Mesothelial cell of epicardium (in vitro differentiated cells): Measurements from ENCODE around the gene LRATD1. TPM values are rescaled to one million over a fixed set of nuclear protein-coding genes. Genes with fewer than 3 reads are reported as not detected.

ENCODE experiments used
- DNase-seq, 2 experiments: peaks; one replicate each; pipeline ENCODE4 v3.0.0; 2021; ENCODE audit warnings: low spot score in 2 of 2; ENCODE audit not compliant: unreplicated experiment in 2 of 2
- H3K27ac Mint-ChIP-seq: 2 replicates; pipeline ENCODE4 v1.8.0; 2021; ENCODE audit warnings: mixed read lengths
- H3K27me3 Mint-ChIP-seq: 2 replicates; pipeline ENCODE4 v1.8.0; 2021; ENCODE audit warnings: low read depth, mixed read lengths
- H3K36me3 Mint-ChIP-seq: 2 replicates; pipeline ENCODE4 v1.8.0; 2021; ENCODE audit warnings: mixed read lengths
- H3K4me1 Mint-ChIP-seq: 2 replicates; pipeline ENCODE4 v1.8.0; 2021; ENCODE audit warnings: mixed read lengths
- H3K4me3 Mint-ChIP-seq: 2 replicates; pipeline ENCODE4 v1.8.0; 2021; ENCODE audit warnings: mild to moderate bottlenecking, moderate library complexity, mixed read lengths
- H3K9me3 Mint-ChIP-seq: 2 replicates; pipeline ENCODE4 v1.8.0; 2021; ENCODE audit warnings: mixed read lengths
- total RNA-seq: library from RNA; stranded (reverse); gene quantifications from 3 replicates; pipeline ENCODE4 v1.2.1, GENCODE V29; 2021
- TF ChIP-seq, protein P1 (sequence below): fragments of 200-600 bp; sonication (generic); IDR thresholded peaks from one replicate; pipeline ENCODE4 v1.5.0; 2021; ENCODE audit warnings: antibody characterized with exemption; ENCODE audit not compliant: unreplicated experiment

LRATD1 gene
- total RNA-seq, 1 donor from 2014 or later: 2.4 TPM

DNA sequence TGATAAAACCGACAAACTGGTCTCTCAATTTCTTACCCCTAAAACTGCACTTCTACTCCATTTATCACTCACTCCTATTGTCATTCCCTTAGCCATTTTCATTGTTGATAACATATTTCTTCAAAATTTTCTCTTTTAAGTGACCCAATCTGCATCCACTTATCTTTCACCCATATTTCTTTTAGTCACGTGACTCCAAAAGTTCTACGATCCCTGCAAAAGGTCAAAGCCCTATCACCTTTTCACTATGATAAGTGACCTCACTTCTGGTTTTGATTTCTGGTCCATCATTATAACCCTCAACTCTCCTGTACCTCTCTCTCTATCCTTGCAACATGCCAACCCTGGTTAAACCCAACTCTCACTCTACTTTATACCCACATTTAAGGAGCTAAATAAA is 49.1 kb downstream of the LRATD1 start:
- Mint-ChIP-seq H3K27ac (no peak overlapping the region), H3K4me1 (no peaks in the 10 kb centered on the region), H3K9me3 (peaks cover 5% of the 10 kb centered on the region), H3K4me3 (no peak overlapping the region), H3K36me3 (no peaks in the 10 kb centered on the region), H3K27me3 (peaks cover 2% of the 10 kb centered on the region)
- DNase-seq: no peak
- TF ChIP-seq, protein P1, sequence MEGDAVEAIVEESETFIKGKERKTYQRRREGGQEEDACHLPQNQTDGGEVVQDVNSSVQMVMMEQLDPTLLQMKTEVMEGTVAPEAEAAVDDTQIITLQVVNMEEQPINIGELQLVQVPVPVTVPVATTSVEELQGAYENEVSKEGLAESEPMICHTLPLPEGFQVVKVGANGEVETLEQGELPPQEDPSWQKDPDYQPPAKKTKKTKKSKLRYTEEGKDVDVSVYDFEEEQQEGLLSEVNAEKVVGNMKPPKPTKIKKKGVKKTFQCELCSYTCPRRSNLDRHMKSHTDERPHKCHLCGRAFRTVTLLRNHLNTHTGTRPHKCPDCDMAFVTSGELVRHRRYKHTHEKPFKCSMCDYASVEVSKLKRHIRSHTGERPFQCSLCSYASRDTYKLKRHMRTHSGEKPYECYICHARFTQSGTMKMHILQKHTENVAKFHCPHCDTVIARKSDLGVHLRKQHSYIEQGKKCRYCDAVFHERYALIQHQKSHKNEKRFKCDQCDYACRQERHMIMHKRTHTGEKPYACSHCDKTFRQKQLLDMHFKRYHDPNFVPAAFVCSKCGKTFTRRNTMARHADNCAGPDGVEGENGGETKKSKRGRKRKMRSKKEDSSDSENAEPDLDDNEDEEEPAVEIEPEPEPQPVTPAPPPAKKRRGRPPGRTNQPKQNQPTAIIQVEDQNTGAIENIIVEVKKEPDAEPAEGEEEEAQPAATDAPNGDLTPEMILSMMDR: no peak
